ENCODE measurements around the gene RNF26. TPM values are rescaled to one million over a fixed set of nuclear protein-coding genes. Genes with fewer than 3 reads are reported as not detected.
A peak's percentile ranks its signal among the peaks of the same experiment; 100 is the strongest.
"Not testable (repeated sequence)": the region's sequence is repeated elsewhere in the genome, so short reads cannot be mapped to it uniquely, and the experiment has no call there.

Gene RNF26
- total RNA-seq, 1 experiment from 2014 or later: 92.7 TPM

DNA sequence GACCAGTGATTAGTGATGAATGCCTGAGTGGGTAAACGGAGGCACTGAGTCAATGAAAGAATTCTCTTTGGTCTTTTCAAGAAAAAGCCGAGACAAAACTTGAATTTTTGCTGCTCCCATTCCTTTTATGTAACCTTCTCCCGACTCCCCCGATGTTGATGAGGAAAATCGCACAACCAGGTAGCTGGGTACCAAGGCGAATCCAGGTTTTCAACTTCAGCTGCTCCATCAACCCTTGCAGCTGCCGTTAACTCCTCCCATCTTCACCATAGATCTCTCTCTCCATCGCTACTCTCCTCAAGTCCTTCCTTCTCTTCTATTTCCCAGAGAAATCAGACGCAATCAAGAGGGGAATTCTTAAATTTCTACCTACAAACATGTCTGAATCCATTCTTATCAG is 47.8 kb downstream of the RNF26 start:
- POLR2A ChIA-PET: interaction anchor here (1.2 to 2.2 kb wide), 3 partner anchors 14 to 48 kb away, joined by 3 to 10 read pairs (median 4); partner anchors contain the start of gene RNF26
- H3K4me1 ChIP-seq: peaks cover 14% of the 10 kb centered on the region

DNA sequence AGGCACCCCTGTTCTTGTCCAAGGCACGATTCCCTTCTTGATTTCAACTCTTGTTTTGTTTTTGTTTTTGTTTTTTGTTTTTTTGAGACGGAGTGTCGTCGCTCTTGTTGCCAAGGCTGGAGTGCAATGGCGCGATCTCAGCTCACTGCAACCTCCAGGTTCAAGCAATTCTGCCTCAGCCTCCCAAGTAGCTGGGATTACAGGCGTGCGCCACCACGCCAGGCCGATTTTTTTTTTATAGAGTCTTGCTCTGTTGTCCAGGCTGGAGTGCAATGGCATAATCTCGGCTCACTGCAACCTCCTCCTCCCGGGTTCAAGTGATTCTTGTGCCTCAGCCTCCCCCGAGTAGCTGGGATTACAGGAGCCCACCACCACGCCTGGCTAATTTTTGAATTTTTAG is 48.2 kb downstream of the RNF26 start:
- intact Hi-C loops (cut with micrococcal nuclease; ENCODE audit: unreplicated experiment); H3K27me3 Mint-ChIP-seq (ENCODE audit: insufficient read depth, unreplicated experiment); DNase-seq; H3K27me3 ChIP-seq (replicated peaks; ENCODE audit: control insufficient read depth, insufficient read depth, low read length); H3K36me3 Mint-ChIP-seq (ENCODE audit: insufficient read depth, unreplicated experiment); H3K4me3 Mint-ChIP-seq (ENCODE audit: unreplicated experiment); H3K9me3 ChIP-seq; H3K9me3 Mint-ChIP-seq (ENCODE audit: unreplicated experiment); BruUV-seq (replicated peaks); H3K4me3 ChIP-seq (ENCODE audit: low read depth, low read length); H3K36me3 ChIP-seq (ENCODE audit: control insufficient read depth, insufficient read depth, low read length); H3K27ac Mint-ChIP-seq (ENCODE audit: unreplicated experiment): not testable (repeated sequence)
- CTCF ChIA-PET: interaction anchor here (1.2 to 4.7 kb wide), 2 partner anchors 44 to 139 kb away, joined by 3 to 66 read pairs; partner anchors contain the start of gene C1QTNF5
- peaks cover 14% of the 10 kb centered on the region for H3K4me1 ChIP-seq
- peaks cover 14% of the 10 kb centered on the region for H3K4me1 Mint-ChIP-seq (ENCODE audit: low read depth, unreplicated experiment)
- POLR2A ChIA-PET: interaction anchor here (2.2 kb wide), 1 partner anchor 48 kb away, joined by 10 read pairs; the partner anchor contains the start of gene RNF26

More for the DNA sequence above, 47.8 kb downstream of the RNF26 start:
- TSS peak; percentile 75 for BruUV-seq (replicated peaks)
- no peak for DNase-seq
- Mint-ChIP-seq H3K36me3 (ENCODE audit: insufficient read depth, unreplicated experiment) (no peaks in the 10 kb centered on the region), H3K4me1 (ENCODE audit: low read depth, unreplicated experiment) (peaks cover 14% of the 10 kb centered on the region), H3K27ac (ENCODE audit: unreplicated experiment) (no peak overlapping the region), H3K27me3 (ENCODE audit: insufficient read depth, unreplicated experiment) (peaks cover 3% of the 10 kb centered on the region), H3K9me3 (ENCODE audit: unreplicated experiment) (no peaks in the 10 kb centered on the region), H3K4me3 (ENCODE audit: unreplicated experiment) (no peak overlapping the region)
- Histone ChIP-seq H3K4me3 (ENCODE audit: low read depth, low read length) (peak overlapping the region; percentile 46), H3K9me3 (no peaks in the 10 kb centered on the region), H3K27me3 (replicated peaks; ENCODE audit: control insufficient read depth, insufficient read depth, low read length) (no peaks in the 10 kb centered on the region; the same call in 1 of the 2 replicates), H3K36me3 (ENCODE audit: control insufficient read depth, insufficient read depth, low read length) (no peaks in the 10 kb centered on the region)
- CTCF ChIA-PET: interaction anchor here (1.2 to 4.7 kb wide), 2 partner anchors 43 to 138 kb away, joined by 3 to 66 read pairs; partner anchors contain the start of gene C1QTNF5
- intact Hi-C loops (cut with micrococcal nuclease; ENCODE audit: unreplicated experiment): no loop called here
- no peak for TF ChIP-seq CTCF (IDR thresholded peaks at IDR 0.05; ENCODE audit: insufficient read depth in 1 of 2, low read depth in 1 of 2, low read length in 1 of 2, severe bottlenecking in 1 of 2, unreplicated experiment in 1 of 2)

DNA sequence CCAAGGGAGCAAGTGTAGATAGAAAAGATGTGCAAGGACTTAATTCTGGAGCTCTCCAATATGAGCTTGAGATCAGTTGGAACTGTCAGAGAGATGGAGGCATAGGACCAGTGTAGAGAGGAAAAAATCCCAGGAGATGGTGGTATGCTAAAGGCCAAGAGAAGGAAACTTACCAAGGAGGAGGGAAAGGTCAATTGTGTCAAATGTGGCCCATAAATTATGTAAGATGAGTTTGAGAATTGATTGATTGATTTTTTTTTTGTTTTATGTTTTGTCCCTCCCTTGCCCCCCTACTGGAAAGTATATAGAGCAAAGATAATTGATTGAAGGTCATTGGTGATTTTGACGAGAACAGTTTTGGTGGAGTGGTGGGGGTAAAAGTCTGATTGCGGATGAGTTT is 50.0 kb downstream of the RNF26 start:
- Mint-ChIP-seq H3K4me3 (ENCODE audit: unreplicated experiment) (no peak overlapping the region), H3K4me1 (ENCODE audit: low read depth, unreplicated experiment) (peaks cover under 1% of the 10 kb centered on the region), H3K27me3 (ENCODE audit: insufficient read depth, unreplicated experiment) (peaks cover 3% of the 10 kb centered on the region), H3K36me3 (ENCODE audit: insufficient read depth, unreplicated experiment) (no peaks in the 10 kb centered on the region), H3K27ac (ENCODE audit: unreplicated experiment) (no peak overlapping the region), H3K9me3 (ENCODE audit: unreplicated experiment) (no peaks in the 10 kb centered on the region)
- POLR2A ChIA-PET: interaction anchor here (0.6 kb wide), 1 partner anchor 51 kb away, joined by 3 read pairs; no protein-coding TSS in a partner anchor
- intact Hi-C loops (cut with micrococcal nuclease; ENCODE audit: unreplicated experiment): no loop called here
- H3K4me1 ChIP-seq: peaks cover under 1% of the 10 kb centered on the region
- no peaks in the 10 kb centered on the region; the same call in 1 of the 2 replicates for H3K27me3 ChIP-seq (replicated peaks; ENCODE audit: control insufficient read depth, insufficient read depth, low read length)
- TF ChIP-seq CTCF (IDR thresholded peaks at IDR 0.05; ENCODE audit: insufficient read depth in 1 of 2, low read depth in 1 of 2, low read length in 1 of 2, severe bottlenecking in 1 of 2, unreplicated experiment in 1 of 2): no peak
- H3K4me3 ChIP-seq (ENCODE audit: low read depth, low read length): no peak overlapping the region
- H3K9me3 ChIP-seq: no peaks in the 10 kb centered on the region
- H3K36me3 ChIP-seq (ENCODE audit: control insufficient read depth, insufficient read depth, low read length): no peaks in the 10 kb centered on the region
- DNase-seq: no peak
- CTCF ChIA-PET: no interaction called here
- no TSS peak for BruUV-seq (replicated peaks)

Small RNA genes lying within 50 kb of the gene (microRNA-seq; reads per million reads assigned to microRNA genes)
- not detected for gene MIR6756

Other genes starting within 250 kb of the RNF26 start
- gene HMBS, start 249.6 kb upstream of the RNF26 start, total RNA-seq (2022): 94.9 and 95.7 TPM in 2 replicates
- gene DPAGT1, start 232.7 kb upstream of the RNF26 start, total RNA-seq (2022): 117 and 119 TPM in 2 replicates
- gene C2CD2L, start 227.2 kb upstream of the RNF26 start, total RNA-seq (2022): 14.7 and 15.4 TPM in 2 replicates
- 61.6 and 65.2 TPM in 2 replicates for gene HINFP, start 212.9 kb upstream of the RNF26 start, total RNA-seq (2022)
- 0.18 TPM in 1 of 2 replicates, not detected in the other for gene ABCG4, start 185.5 kb upstream of the RNF26 start, total RNA-seq (2022)
- gene NLRX1, start 165.8 kb upstream of the RNF26 start, total RNA-seq (2022): 7.2 and 8.0 TPM in 2 replicates
- gene NHERF4, start 149.1 kb upstream of the RNF26 start, total RNA-seq (2022): 9.6 and 10.0 TPM in 2 replicates
- gene CBL, start 128.2 kb upstream of the RNF26 start, total RNA-seq (2022): 52.7 and 53.5 TPM in 2 replicates
- gene MCAM, start 17.4 kb upstream of the RNF26 start, total RNA-seq (2022): 8.3 and 9.8 TPM in 2 replicates
- gene C1QTNF5, start 6.4 kb downstream of the RNF26 start, total RNA-seq (2022): 0.56 and 1.2 TPM in 2 replicates
- gene MFRP, start 12.2 kb downstream of the RNF26 start, total RNA-seq (2022): not detected in 2 replicates
- 13.9 and 14.4 TPM in 2 replicates for gene USP2, start 47.2 kb downstream of the RNF26 start, total RNA-seq (2022)
- gene THY1, start 88.6 kb downstream of the RNF26 start, total RNA-seq (2022): not detected in 2 replicates

Data from Caco-2 (cell line).